ENCODE data around the gene CGNL1.

DNA sequence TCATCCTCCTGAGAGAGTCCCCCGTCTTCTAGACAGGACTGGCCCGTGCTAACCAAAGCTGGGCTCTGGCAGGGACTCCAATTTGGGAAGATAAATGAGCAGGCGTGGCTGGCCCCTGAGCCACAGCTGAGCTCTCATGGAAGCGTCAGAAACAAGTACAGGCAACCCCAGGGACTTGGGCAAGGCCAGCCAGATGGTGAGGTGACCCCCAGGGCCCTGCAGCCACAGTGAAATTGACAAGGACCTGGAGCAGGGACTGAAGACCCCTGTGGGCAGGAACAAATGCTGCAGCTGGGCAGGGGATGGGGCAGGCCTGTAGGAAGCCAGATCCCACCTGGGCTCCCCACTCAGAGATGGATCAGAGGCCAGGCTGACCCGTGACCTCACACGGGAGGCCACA is 32.8 kb upstream of the CGNL1 start:
- TF ChIP-seq CTCF (IDR thresholded peaks at IDR 0.05; ENCODE audit: insufficient read depth, low read length) (no peak), POLR2AphosphoS5 (IDR thresholded peaks at IDR 0.05; ENCODE audit: low read depth) (no peak), SPI1 (IDR thresholded peaks at IDR 0.05; ENCODE audit: borderline replicate concordance, low read depth) (no peak), REST (IDR thresholded peaks at IDR 0.05; ENCODE audit: insufficient replicate concordance, low read depth) (no peak), GABPA (IDR thresholded peaks at IDR 0.05; ENCODE audit: low read depth) (no peak)

Measured in HL-60 (cell line).